ENCODE results near the gene COL6A6.

Gene COL6A6

DNA sequence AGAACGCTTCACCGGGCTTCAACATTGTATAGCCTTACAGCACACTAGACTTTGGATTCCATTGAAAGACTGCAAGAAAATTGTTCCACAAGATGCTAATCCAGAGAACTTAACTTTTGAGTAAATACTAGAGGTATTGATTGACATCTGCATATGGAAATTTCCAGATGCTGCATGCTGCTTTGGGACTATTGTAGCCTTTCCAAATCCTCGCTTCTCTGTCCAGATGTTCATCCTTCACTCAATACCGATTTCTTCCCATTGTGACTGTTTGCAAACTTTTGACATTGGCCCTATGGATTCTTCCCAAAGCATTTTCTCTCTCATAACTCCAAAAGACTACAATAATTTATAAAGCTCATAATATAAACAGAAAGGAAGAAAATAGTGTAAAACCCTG lies 41.4 kb downstream of the COL6A6 start:
- TF ChIP-seq, protein P1, sequence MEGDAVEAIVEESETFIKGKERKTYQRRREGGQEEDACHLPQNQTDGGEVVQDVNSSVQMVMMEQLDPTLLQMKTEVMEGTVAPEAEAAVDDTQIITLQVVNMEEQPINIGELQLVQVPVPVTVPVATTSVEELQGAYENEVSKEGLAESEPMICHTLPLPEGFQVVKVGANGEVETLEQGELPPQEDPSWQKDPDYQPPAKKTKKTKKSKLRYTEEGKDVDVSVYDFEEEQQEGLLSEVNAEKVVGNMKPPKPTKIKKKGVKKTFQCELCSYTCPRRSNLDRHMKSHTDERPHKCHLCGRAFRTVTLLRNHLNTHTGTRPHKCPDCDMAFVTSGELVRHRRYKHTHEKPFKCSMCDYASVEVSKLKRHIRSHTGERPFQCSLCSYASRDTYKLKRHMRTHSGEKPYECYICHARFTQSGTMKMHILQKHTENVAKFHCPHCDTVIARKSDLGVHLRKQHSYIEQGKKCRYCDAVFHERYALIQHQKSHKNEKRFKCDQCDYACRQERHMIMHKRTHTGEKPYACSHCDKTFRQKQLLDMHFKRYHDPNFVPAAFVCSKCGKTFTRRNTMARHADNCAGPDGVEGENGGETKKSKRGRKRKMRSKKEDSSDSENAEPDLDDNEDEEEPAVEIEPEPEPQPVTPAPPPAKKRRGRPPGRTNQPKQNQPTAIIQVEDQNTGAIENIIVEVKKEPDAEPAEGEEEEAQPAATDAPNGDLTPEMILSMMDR (IDR thresholded peaks at IDR 0.05; ENCODE audit: poor library complexity, severe bottlenecking) = no peak
- ATAC-seq (ENCODE audit: low read depth) = no peak
- DNase-seq (ENCODE audit: low spot score) = no peak
- H3K27ac ChIP-seq (ENCODE audit: poor library complexity, severe bottlenecking) = no peak overlapping the region
- no peaks in the 10 kb centered on the region for H3K9me3 ChIP-seq (ENCODE audit: severe bottlenecking)
- no peak overlapping the region for H3K4me3 ChIP-seq (ENCODE audit: severe bottlenecking)
- H3K27me3 ChIP-seq (ENCODE audit: insufficient read depth, poor library complexity, severe bottlenecking) = no peaks in the 10 kb centered on the region
- H3K4me1 ChIP-seq (ENCODE audit: insufficient read depth, poor library complexity, severe bottlenecking) = no peaks in the 10 kb centered on the region
- H3K36me3 ChIP-seq (ENCODE audit: low read depth) = no peaks in the 10 kb centered on the region

DNA sequence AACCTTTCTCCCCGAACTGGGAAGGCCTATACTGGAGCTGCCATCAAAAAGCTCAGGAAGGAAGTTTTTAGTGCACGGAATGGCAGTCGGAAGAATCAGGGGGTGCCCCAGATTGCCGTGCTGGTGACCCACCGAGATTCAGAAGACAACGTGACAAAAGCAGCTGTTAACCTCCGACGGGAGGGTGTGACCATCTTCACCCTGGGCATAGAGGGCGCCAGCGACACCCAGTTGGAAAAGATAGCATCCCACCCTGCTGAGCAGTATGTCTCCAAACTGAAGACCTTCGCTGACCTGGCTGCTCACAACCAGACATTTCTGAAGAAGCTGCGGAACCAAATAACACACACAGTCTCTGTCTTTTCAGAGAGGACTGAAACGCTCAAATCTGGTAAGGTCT lies 48.2 kb downstream of the COL6A6 start:
- Histone ChIP-seq H3K4me1 (ENCODE audit: insufficient read depth, poor library complexity, severe bottlenecking) (no peaks in the 10 kb centered on the region), H3K27me3 (ENCODE audit: insufficient read depth, poor library complexity, severe bottlenecking) (peaks cover 17% of the 10 kb centered on the region), H3K4me3 (ENCODE audit: severe bottlenecking) (no peak overlapping the region), H3K9me3 (ENCODE audit: severe bottlenecking) (no peaks in the 10 kb centered on the region), H3K36me3 (ENCODE audit: low read depth) (no peaks in the 10 kb centered on the region), H3K27ac (ENCODE audit: poor library complexity, severe bottlenecking) (no peak overlapping the region)
- TF ChIP-seq, protein P1 (IDR thresholded peaks at IDR 0.05; ENCODE audit: poor library complexity, severe bottlenecking) = no peak
- ATAC-seq (ENCODE audit: low read depth) (no peak), DNase-seq (ENCODE audit: low spot score) (no peak)
